Breast epithelium (tissue), 3 donors: ENCODE data around the gene SULT6B1.

Source experiments
- CTCF ChIP-seq, 3 donors: fragments of 450-650 bp; IDR thresholded peaks; one replicate each; pipeline ENCODE4 v1.5.1; 2016 to 2017; ENCODE audit warnings: antibody characterized with exemption in 3 of 3, mild to moderate bottlenecking in 3 of 3, moderate library complexity in 3 of 3
- POLR2A ChIP-seq: fragments of 450-650 bp; IDR thresholded peaks from one replicate; pipeline ENCODE4 v1.6.1; 2016; ENCODE audit warnings: antibody characterized with exemption, mild to moderate bottlenecking, moderate library complexity
- POLR2AphosphoS5 ChIP-seq, 3 donors: sonication (generic); formaldehyde crosslinking; IDR thresholded peaks; one replicate each; pipeline ENCODE4 v1.6.1; 2017; ENCODE audit warnings: antibody characterized with exemption in 3 of 3

- TF ChIP-seq POLR2AphosphoS5 (IDR thresholded peaks at IDR 0.05) (no peak), CTCF (IDR thresholded peaks at IDR 0.05) (no peak), POLR2A (no peak)
Observed at GRCh38 chr2:37142546-37142945, 45.9 kb downstream of the SULT6B1 start.
